IMR-90 (cell line): ENCODE results near the gene MAPKAP1.

Experiments
- BHLHE40 ChIP-seq: fragments of 150-350 bp; IDR thresholded peaks from 2 replicates; pipeline ENCODE4 v1.6.1; 2016; ENCODE audit warnings: mild to moderate bottlenecking, low read depth, low read length
- CEBPB ChIP-seq: IDR thresholded peaks from 2 replicates; pipeline ENCODE4 v1.6.1; 2012; ENCODE audit warnings: low read depth, low read length, improper control_type of control experiment
- CHD1 ChIP-seq: IDR thresholded peaks from 2 replicates; pipeline ENCODE4 v1.6.1; 2012; ENCODE audit warnings: low read depth, low read length, improper control_type of control experiment
- FOS ChIP-seq: fragments of 150-350 bp; IDR thresholded peaks from 2 replicates; pipeline ENCODE4 v1.6.1; 2016; ENCODE audit warnings: low read depth, low read length
- MAFK ChIP-seq: IDR thresholded peaks from 2 replicates; pipeline ENCODE4 v1.6.1; 2012; ENCODE audit warnings: low read depth, low read length, improper control_type of control experiment
- MAZ ChIP-seq: IDR thresholded peaks from 2 replicates; pipeline ENCODE4 v1.6.1; 2012; ENCODE audit warnings: low read depth, mild to moderate bottlenecking, low read length, improper control_type of control experiment, moderate library complexity, borderline replicate concordance
- MXI1 ChIP-seq: IDR thresholded peaks from 2 replicates; pipeline ENCODE4 v1.6.1; 2012; ENCODE audit warnings: low read depth, mild to moderate bottlenecking, low read length, moderate library complexity, borderline replicate concordance
- POLR2A ChIP-seq: IDR thresholded peaks from 2 replicates; pipeline ENCODE4 v1.6.1; 2012; ENCODE audit warnings: mild to moderate bottlenecking, low read depth, low read length
- RAD21 ChIP-seq: IDR thresholded peaks from 2 replicates; pipeline ENCODE4 v1.6.1; 2012; ENCODE audit warnings: low read length, improper control_type of control experiment
- RFX5 ChIP-seq: IDR thresholded peaks from 2 replicates; pipeline ENCODE4 v1.8.0; 2012; ENCODE audit warnings: low read depth, mild to moderate bottlenecking, low read length, moderate library complexity
- SMC3 ChIP-seq: fragments of 150-350 bp; IDR thresholded peaks from 2 replicates; pipeline ENCODE4 v1.6.1; 2016; ENCODE audit warnings: low read depth, mild to moderate bottlenecking, antibody characterized with exemption, low read length, moderate library complexity
- TF ChIP-seq, protein P1 (sequence below): conservative IDR thresholded peaks from 2 replicates; pipeline ENCODE4 v1.5.1; 2012; ENCODE audit warnings: mild to moderate bottlenecking, low read depth, low read length, improper control_type of control experiment
- TF ChIP-seq, protein P2 (sequence below): fragments of 150-350 bp; IDR thresholded peaks from 2 replicates; pipeline ENCODE4 v1.6.1; 2016; ENCODE audit warnings: low read depth, mild to moderate bottlenecking, low read length, moderate library complexity, borderline replicate concordance
- TF ChIP-seq, protein P3 (sequence below): fragments of 150-350 bp; IDR thresholded peaks from 2 replicates; pipeline ENCODE4 v1.6.1; 2017; ENCODE audit warnings: mild to moderate bottlenecking, antibody characterized with exemption, low read length, low read depth

DNA sequence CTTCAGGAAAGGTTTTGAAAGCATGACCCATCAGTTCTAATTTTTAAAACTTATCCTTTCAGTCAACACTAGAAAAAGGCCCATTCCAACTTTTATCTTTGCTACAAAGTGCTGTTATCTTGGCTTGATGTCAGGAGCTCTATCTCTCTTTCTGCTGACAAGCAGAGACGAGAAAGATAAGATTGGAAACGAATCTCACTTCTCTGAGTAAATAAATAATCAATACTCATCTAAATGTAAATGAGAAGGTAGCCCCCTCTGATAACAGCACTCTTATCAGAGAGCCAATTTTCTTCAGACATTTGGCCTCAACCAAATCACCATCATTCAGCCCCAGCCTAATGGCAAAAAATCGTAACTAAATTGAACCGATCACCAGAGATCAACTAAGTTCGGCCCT lies 191.7 kb downstream of the MAPKAP1 start:
- TF ChIP-seq, protein P1, sequence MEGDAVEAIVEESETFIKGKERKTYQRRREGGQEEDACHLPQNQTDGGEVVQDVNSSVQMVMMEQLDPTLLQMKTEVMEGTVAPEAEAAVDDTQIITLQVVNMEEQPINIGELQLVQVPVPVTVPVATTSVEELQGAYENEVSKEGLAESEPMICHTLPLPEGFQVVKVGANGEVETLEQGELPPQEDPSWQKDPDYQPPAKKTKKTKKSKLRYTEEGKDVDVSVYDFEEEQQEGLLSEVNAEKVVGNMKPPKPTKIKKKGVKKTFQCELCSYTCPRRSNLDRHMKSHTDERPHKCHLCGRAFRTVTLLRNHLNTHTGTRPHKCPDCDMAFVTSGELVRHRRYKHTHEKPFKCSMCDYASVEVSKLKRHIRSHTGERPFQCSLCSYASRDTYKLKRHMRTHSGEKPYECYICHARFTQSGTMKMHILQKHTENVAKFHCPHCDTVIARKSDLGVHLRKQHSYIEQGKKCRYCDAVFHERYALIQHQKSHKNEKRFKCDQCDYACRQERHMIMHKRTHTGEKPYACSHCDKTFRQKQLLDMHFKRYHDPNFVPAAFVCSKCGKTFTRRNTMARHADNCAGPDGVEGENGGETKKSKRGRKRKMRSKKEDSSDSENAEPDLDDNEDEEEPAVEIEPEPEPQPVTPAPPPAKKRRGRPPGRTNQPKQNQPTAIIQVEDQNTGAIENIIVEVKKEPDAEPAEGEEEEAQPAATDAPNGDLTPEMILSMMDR, result no peak
- TF ChIP-seq, protein P2, sequence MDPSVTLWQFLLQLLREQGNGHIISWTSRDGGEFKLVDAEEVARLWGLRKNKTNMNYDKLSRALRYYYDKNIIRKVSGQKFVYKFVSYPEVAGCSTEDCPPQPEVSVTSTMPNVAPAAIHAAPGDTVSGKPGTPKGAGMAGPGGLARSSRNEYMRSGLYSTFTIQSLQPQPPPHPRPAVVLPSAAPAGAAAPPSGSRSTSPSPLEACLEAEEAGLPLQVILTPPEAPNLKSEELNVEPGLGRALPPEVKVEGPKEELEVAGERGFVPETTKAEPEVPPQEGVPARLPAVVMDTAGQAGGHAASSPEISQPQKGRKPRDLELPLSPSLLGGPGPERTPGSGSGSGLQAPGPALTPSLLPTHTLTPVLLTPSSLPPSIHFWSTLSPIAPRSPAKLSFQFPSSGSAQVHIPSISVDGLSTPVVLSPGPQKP, result no peak
- no peak for TF ChIP-seq MXI1
- no peak for TF ChIP-seq RAD21
- no peak for TF ChIP-seq POLR2A
- TF ChIP-seq CHD1, result no peak
- TF ChIP-seq, protein P3, sequence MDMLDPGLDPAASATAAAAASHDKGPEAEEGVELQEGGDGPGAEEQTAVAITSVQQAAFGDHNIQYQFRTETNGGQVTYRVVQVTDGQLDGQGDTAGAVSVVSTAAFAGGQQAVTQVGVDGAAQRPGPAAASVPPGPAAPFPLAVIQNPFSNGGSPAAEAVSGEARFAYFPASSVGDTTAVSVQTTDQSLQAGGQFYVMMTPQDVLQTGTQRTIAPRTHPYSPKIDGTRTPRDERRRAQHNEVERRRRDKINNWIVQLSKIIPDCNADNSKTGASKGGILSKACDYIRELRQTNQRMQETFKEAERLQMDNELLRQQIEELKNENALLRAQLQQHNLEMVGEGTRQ, result no peak
- no peak for TF ChIP-seq SMC3
- no peak for TF ChIP-seq MAFK
- TF ChIP-seq BHLHE40, result no peak
- no peak for TF ChIP-seq CEBPB
- TF ChIP-seq MAZ, result no peak
- TF ChIP-seq FOS, result no peak
- TF ChIP-seq RFX5, result no peak
